Measurements from ENCODE around the gene NUP210L.

DNA sequence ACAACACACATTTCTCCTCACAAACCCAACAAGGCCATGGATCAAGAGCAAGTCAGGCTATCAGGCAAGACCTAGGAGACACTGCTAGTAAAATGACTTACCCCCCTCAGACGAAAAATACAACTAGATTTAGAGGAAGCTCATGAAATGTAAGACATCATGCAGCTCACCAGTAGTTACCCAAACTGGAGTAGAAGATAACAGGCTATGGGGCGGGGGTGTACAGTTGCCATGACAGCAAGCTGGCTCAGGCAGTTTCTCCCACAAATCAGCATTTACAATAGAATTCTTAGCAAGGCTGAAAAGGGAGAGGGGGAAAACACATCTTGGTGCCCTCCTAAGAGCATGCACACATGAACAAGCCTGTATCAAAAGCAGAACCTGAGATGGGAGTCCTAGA, 23.1 kb upstream of the NUP210L start:
- TF ChIP-seq CTCF (IDR thresholded peaks at IDR 0.05) (no peak), POLR2A (IDR thresholded peaks at IDR 0.05) (no peak)

Data from lower leg skin (tissue), 3 donors.